Gastroesophageal sphincter (tissue), 3 donors: ENCODE data around the gene TBC1D19.

ENCODE experiments used
- CTCF ChIP-seq, 4 experiments: fragments of 200-600 bp in 2 of 4; fragments of 450-650 bp in 2 of 4; sonication (generic) in 1 of 4; IDR thresholded peaks; one replicate each; pipeline ENCODE4 v1.5.1; 2017 to 2019; ENCODE audit warnings: antibody characterized with exemption in 4 of 4, mild to moderate bottlenecking in 2 of 4, moderate library complexity in 2 of 4
- POLR2AphosphoS5 ChIP-seq: sonication (generic); formaldehyde crosslinking; IDR thresholded peaks from one replicate; pipeline ENCODE4 v1.6.1; 2017; ENCODE audit warnings: antibody characterized with exemption

GRCh38 chr4:26557164-26557563 lies 26.7 kb upstream of the TBC1D19 start:
- no peak for TF ChIP-seq CTCF (IDR thresholded peaks at IDR 0.05)
- TF ChIP-seq POLR2AphosphoS5, result peak; percentile 45
